HG03575 (cell line): ENCODE results near the gene TMEM131L.
"Not testable (repeated sequence)": the region's sequence is repeated elsewhere in the genome, so short reads cannot be mapped to it uniquely, and the experiment has no call there.

Experiments used
- ATAC-seq: cut with Tn5 transposase; IDR thresholded peaks from one replicate; pipeline ENCODE4 v1.9.1; 2021; ENCODE audit not compliant: unreplicated experiment, insufficient number of reproducible peaks, low FRiP score; ENCODE audit errors: extremely low read depth

Gene TMEM131L

GRCh38 chr4:153497091-153497531, 31.0 kb downstream of the TMEM131L start:
- ATAC-seq = no peak

DNA sequence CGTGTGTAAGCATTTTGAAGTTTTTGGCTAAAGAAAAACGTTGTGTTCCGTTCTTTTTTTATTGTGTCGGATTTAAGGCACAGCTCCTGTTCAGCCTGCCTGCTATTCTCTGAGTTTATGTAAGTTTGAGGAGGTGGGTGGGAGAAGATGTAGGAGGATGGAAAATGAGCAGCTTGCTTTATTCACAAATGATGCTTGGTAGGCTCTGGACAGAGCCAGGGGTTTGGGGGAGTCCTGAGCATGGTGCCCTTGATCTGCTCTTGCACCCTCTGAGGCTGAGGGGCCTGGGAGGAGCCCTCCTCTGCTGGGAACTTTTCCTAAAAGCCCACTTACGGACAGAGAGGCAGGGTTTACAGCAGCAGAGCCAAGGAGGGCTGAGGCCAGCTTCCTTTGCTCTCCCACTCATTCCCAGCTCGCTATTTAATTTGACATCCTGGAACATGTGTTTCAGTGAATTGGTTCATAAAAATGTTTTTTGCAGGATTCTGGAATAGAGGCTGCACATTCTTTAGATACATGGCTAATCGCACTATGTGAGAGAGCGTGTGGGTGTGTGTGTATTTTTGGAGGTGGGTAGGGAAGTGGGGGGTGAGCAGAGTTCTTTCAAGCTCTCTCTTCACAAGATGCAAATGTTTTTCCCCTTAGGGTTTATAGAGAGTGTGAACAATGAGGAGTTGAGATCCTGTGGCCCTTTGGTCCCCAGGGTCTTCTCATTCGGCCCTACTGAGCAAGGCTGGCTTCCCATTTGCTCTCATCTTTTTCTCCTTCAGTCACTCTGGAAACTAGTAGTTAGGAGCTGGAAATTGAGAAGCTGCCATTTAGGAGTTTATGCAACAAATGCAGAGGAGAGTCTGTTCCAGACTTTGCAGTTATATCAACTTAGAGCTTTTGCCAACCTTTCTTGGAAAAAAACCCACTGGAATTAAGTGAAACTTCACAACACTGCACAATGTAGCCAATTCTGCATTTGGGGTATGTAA, 32.1 kb downstream of the TMEM131L start:
- peak; percentile 41 for ATAC-seq

DNA sequence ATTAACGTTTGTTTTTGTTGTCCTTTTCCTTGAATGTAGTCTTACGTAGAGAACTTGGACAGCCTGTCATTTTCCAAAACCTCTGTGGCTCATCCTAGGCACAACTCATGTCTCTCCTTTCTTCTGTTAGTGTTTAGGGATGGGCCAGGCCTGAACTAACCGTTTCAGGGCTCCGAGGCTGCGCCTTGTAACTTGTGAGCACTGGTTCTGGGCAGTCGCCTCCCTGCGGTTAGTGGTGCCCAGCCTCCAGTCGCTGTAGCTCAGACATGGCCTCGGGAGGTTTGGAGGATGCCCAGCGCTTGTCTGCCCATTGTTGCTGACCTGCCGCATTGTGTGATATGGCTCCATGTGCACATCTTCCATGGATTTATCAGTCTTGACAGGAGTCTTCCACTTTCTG, 32.8 kb downstream of the TMEM131L start:
- ATAC-seq = no peak

- ATAC-seq = no peak
Measured at GRCh38 chr4:153501578-153501977, 35.4 kb downstream of the TMEM131L start.

- ATAC-seq = no peak
Measured at GRCh38 chr4:153502584-153502983, 36.4 kb downstream of the TMEM131L start.

DNA sequence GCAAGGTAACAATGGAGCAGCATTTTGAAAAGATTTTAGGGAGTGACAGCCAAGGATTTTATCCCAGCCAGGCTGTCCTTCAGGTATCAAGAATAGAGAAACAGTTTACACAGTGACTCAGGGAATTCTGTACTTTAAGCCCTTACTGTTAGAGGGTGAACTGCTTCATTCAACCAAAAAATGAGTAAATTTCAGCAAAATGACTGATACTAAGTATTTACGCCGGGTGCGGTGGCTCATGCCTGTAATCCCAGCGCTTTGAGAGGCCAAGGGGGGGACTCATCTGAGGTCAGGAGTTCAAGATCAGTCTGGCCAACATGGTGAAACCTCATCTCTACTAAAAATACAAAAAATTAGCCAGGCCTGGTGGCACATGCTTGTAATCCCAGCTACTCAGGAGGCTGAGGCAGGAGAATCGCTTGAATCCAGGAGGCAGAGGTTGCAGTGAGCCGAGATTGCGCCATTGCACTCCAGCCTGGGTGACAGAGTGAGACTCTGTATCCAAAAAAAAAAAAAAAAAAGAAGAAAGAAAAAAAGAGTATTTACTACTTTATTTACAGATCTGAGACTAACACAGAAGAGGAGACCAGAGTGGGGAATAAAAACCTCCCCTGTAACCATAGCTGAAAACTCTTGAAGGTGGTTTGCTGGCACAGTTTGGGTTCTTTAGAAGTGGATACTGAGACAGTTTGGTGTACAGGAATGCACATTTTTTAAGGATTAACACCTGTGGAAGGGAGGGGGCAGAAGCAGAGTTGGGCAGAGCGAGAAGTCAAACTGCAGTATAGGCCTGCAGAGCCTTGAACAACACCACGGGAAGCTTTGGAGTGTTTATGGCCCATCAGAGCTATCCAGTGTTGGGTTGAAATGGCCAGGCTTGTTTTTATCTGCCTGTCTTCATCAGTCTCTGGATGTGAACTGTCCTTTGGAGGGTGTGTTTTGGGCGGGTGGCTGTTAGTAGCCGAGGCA, 40.5 kb downstream of the TMEM131L start:
- ATAC-seq = no peak

DNA sequence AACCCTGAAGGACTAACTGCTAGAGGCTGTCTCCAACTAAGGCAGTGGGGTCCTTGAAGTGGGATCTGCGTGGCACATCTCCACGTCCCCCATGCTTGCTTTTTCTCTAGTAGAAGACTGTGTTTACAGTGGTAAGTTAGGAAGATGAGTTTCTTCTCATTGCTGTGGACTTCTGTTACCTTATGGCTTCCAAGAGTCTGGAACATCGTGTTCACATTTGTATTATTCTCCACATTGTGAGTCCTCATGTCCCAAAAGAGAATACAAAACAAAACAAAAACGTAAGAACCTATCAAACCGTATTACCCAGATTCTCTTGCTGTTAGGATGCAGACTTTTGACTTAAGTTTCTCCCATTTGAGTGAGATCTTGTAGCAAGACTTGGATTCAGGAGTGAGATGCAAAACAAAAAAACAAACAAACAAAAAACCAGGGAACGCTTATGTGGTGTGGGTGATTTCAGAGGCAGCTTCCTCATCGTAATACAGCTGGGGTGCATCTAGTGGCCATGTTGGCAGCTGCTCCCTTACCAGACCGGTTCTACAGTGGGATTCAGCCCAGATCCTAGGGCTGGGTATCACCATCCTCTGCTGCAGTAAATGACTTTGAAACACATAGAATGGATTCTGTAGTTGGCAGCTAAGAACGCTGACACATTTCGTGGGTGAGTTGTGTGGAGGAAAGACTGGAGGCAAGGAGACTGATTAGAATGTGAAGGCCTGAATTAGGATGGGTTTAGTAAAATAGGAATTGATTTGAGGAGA, 41.3 kb downstream of the TMEM131L start:
- no peak for ATAC-seq

DNA sequence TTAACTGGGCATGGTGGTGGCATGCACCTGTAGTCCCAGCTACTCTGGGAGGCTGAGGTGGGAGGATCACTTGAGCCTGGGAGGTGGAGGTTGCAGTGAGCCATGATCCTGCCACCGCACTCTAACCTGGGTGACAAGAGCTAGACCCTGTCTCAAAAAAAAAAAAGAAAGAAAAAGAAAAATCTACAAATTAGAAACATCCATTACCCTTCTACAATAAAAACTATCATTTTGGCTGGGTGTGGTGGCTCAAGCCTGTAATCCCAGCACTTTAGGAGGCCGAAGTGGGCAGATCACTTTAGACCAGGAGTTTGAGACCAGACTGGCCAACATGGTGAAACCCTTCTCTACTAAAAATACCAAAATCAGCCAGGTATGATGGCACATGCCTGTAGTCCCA, 43.1 kb downstream of the TMEM131L start:
- not testable (repeated sequence) for ATAC-seq

DNA sequence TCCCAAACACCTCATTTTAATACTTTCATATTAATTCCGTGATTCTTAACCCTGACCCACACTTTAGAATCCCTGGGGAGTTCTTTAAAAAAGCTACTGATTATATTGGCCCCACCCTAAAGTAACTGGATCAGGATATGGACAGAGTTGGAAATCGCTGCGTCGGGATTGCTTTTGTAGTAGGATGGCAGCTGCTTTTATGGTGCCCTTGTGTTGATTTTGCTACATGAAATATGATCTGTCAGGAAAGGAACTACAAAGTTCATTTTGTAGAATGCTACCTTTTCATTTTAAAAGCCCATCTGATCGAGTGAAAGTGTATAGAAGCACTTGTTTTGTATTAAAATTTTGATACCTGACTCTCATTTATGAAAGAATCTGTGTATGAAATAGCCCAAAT, 43.6 kb downstream of the TMEM131L start:
- ATAC-seq = no peak

DNA sequence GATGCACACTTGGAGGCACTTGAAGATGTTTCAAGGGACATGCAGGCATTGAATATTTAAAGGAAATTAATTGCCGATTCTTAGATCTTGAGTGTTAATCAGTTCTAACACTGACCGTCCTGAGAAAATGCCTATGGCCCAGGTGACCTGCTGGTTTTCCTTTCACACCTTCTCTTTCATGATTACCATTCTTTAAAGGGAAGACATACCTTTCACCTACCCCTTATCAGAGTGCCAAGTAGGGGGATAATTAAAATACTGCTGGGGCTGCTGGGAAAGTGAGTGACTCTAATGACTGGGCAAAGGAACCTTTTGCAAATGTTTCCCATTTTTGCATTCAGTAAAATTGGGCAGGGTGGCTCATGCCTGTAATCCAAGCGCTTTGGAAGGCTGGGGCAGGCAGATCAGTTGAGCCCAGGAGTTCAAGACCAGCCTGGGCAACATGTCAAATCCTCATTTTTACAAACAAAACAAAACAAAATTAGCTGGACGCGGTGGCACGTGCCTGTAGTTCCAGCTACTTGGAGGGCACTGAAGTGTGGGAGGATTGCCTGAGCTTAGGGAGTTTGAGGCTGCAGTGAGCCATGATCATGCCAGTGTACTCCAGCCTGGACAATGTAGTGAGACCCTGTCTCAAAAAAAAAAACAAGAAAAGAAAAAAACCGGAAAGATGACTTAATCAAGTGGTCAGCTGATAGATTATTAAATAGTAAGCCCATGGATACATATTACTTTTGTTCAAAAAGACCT, 44.3 kb downstream of the TMEM131L start:
- no peak for ATAC-seq

DNA sequence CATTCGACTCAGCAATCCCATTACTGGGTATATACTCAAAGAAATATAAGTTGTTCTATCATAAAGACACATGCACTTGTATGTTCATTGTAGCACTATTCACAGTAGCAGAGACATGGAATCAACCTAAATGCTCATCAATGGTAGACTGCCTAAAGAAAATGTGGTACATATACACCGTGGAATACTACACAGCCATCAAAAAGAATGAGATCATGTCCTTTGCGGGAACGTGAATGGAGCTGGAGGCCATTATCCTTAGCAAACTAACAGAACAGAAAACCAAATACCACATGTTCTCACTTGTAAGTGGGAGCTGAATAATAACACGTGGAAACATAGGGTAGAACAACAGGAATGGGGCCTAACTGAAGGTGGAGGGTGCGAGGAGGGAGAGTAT, 44.9 kb downstream of the TMEM131L start:
- no peak for ATAC-seq

- ATAC-seq = no peak
Measured at GRCh38 chr4:153512162-153512852, 46.1 kb downstream of the TMEM131L start.

DNA sequence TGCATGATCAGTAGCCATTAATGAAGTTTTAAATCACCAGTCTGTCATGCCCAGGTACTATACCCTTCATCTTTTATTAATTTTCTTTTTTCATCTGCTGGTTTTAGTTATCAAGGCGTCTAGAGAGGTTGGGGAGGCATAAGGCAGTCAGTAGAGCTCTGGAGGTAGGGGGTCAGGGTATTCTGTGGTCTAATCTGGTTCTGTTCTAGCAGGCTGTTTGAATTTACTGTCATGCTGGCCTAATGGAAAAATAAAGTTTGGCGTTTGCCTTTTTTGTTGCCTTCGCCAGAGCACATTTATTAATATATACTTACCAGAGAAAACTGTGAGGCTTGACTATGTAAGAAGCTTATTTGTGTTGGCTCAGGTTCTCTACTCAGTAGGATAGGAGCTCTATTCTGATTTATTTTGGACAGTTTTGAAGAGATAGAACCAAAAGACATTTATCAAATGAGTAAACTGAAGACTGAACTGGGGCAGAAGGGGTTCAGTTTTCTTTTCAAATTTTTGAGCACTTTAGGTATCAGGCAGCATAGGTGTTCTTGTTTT, 46.9 kb downstream of the TMEM131L start:
- no peak for ATAC-seq

DNA sequence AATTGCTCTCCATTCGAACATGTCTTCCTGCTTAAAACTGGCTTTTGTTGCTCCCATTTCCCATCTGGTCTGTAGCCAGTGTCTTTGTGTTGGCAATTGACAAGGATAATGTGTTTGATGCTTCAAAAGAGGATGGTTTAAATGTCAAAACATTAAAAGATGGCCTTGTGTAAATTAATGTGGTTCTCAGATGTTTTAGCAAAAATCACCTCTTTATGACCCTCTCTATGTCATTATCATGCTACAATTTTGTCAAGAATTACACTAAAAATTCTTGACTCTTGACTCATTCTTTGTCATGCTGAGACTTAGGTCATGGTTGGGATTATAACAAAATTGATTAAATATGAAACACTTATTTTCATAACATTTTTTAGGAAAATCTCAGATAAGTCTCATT, 47.4 kb downstream of the TMEM131L start:
- ATAC-seq = no peak

DNA sequence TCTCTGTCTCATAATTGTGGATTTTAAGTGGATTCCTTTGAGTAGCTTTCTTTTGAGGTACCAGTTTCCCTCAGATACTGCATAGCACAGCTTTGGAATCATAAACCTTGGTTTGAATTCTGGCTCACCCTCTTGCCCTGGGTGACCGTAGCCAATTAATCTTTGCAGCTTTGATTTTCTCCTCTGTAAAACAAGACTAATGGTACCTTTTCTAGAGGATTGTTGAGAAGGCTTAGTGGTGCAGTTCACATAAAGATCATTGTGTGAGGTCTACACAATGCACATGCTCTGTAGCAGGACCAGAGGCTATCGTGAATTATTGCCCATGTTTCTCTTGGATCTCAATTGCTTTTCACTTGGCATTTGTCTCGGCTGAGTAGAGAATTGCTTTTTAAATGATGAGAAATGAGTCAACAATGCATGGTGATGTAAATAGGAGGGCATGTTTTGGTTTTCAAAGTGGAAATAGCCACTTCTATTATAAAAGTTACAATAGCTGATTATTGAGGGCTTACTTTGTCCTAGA, 47.9 kb downstream of the TMEM131L start:
- ATAC-seq = no peak

DNA sequence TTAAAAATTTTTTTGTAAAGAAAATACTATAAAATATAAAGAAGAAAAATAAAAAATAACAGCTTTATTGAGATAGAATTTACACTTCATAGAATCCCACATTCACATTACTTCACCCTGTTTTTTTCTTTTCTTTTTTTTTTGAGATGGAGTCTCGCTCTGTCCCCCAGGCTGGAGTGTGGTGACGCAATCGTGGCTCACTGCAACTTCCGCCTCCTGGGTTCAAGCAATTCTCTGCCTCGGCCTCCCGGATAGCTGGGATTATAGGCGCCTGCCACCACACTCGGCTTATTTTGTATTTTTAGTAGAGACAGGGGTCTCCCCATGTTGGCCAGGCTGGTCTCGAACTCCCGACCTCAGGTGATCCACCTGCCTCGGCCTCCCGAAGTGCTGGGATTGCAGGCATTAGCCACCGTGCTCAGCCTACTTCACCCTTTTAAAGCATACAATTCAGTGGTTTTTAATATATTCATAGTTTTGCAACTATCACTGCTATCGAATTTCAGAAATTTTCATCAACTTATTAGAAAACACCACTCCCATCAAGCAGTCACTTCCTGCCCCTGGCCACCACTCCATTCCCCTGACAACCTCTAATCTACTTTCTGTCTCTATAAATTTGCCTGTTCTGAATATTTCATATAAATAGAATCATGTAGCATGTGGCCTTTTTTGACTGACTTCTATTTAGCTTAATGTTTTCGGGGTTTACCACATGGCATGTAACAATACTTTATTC, 48.7 kb downstream of the TMEM131L start:
- ATAC-seq = no peak

- ATAC-seq = no peak
Measured at GRCh38 chr4:153517159-153517558, 51.0 kb downstream of the TMEM131L start.
